GM23338 (cell line): Measurements from ENCODE around the gene DAZL. TPM values are rescaled to one million over a fixed set of nuclear protein-coding genes. Genes with fewer than 3 reads are reported as not detected.
A peak's percentile ranks its signal among the peaks of the same experiment; 100 is the strongest.

Source experiments
- ATAC-seq: fragments of 200-7000 bp; cut with Tn5 transposase; 3 replicates; pipeline ENCODE4 v1.9.1; 2020
- DNase-seq: peaks from one replicate; pipeline ENCODE4 v3.0.0-alpha.2; 2015; ENCODE audit warnings: low spot score
- H2AFZ ChIP-seq: fragments of 200-600 bp; sonication (generic); 2 replicates; pipeline ENCODE4 v1.8.0; 2016; ENCODE audit warnings: antibody characterized with exemption, mild to moderate bottlenecking, moderate library complexity
- H3F3A ChIP-seq: fragments of 200-600 bp; sonication (generic); replicated peaks from 2 replicates; pipeline ENCODE4 v1.8.0; 2017; ENCODE audit warnings: antibody characterized with exemption, mixed run types, low read depth
- H3K27ac ChIP-seq: fragments of 200-600 bp; sonication (generic); 2 replicates; pipeline ENCODE4 v1.6.1; 2016; ENCODE audit warnings: low read depth
- H3K27me3 ChIP-seq: fragments of 200-600 bp; sonication (generic); 2 replicates; pipeline ENCODE4 v1.8.0; 2016; ENCODE audit warnings: mild to moderate bottlenecking, mixed run types, moderate library complexity; ENCODE audit not compliant: insufficient read depth
- H3K36me3 ChIP-seq: fragments of 200-600 bp; sonication (generic); 2 replicates; pipeline ENCODE4 v1.8.0; 2016; ENCODE audit warnings: mild to moderate bottlenecking; ENCODE audit not compliant: insufficient read depth
- H3K4me1 ChIP-seq: fragments of 200-600 bp; sonication (generic); 2 replicates; pipeline ENCODE4 v1.8.0; 2016; ENCODE audit warnings: mild to moderate bottlenecking, moderate library complexity; ENCODE audit not compliant: insufficient read depth
- H3K4me2 ChIP-seq: fragments of 200-600 bp; sonication (generic); 2 replicates; pipeline ENCODE4 v1.7.1; 2017; ENCODE audit warnings: mixed run types
- H3K4me3 ChIP-seq: fragments of 200-600 bp; sonication (generic); 2 replicates; pipeline ENCODE4 v1.6.1; 2016; ENCODE audit warnings: mixed run types
- H3K79me2 ChIP-seq: fragments of 200-600 bp; sonication (generic); replicated peaks from 2 replicates; pipeline ENCODE4 v1.8.0; 2017; ENCODE audit warnings: mild to moderate bottlenecking; ENCODE audit not compliant: insufficient read depth
- H3K9me2 ChIP-seq: fragments of 200-600 bp; sonication (generic); 2 replicates; pipeline ENCODE4 v1.8.0; 2017; ENCODE audit not compliant: insufficient read depth
- H4K20me1 ChIP-seq: fragments of 200-600 bp; sonication (generic); replicated peaks from 2 replicates; pipeline ENCODE4 v1.8.0; 2017; ENCODE audit warnings: mild to moderate bottlenecking; ENCODE audit not compliant: insufficient read depth
- H3K27ac Mint-ChIP-seq: 2 replicates; pipeline ENCODE4 v1.8.0; 2020; ENCODE audit warnings: inconsistent platforms, mild to moderate bottlenecking, moderate library complexity, mixed read lengths
- H3K27me3 Mint-ChIP-seq: 3 replicates; pipeline ENCODE4 v1.8.0; 2022; ENCODE audit warnings: low read depth, mild to moderate bottlenecking, moderate library complexity, mixed read lengths, inconsistent platforms; ENCODE audit not compliant: insufficient read depth, poor library complexity
- H3K36me3 Mint-ChIP-seq: 3 replicates; pipeline ENCODE4 v1.8.0; 2021; ENCODE audit warnings: low read depth, mild to moderate bottlenecking, inconsistent platforms, moderate library complexity, mixed read lengths
- H3K4me1 Mint-ChIP-seq: 3 replicates; pipeline ENCODE4 v1.8.0; 2020; ENCODE audit warnings: mild to moderate bottlenecking, inconsistent platforms, mixed read lengths
- H3K4me3 Mint-ChIP-seq: 3 replicates; pipeline ENCODE4 v1.8.0; 2021; ENCODE audit warnings: moderate library complexity, mild to moderate bottlenecking, inconsistent platforms, mixed read lengths
- H3K9me3 Mint-ChIP-seq: 3 replicates; pipeline ENCODE4 v1.8.0; 2020; ENCODE audit warnings: moderate library complexity, mild to moderate bottlenecking, inconsistent platforms, mixed read lengths
- CTCF ChIP-seq, 2 experiments: fragments of 200-600 bp in 1 of 2; sonication (generic) in 1 of 2; conservative IDR thresholded peaks; 2 replicates each; pipeline versions ENCODE4 v1.5.1 to v1.6.1; 2016 to 2017; ENCODE audit warnings: antibody characterized with exemption in 2 of 2, low read depth in 2 of 2, mild to moderate bottlenecking in 2 of 2, moderate library complexity in 1 of 2
- EZH2phosphoT487 ChIP-seq: fragments of 200-600 bp; sonication (generic); IDR thresholded peaks from one replicate; pipeline ENCODE4 v1.8.1; 2018; ENCODE audit warnings: antibody characterized with exemption; ENCODE audit not compliant: unreplicated experiment
- JUNB ChIP-seq: IDR thresholded peaks from one replicate; pipeline ENCODE4 v1.6.1; 2016; ENCODE audit warnings: antibody characterized with exemption; ENCODE audit not compliant: unreplicated experiment
- NANOG ChIP-seq: IDR thresholded peaks from 2 replicates; pipeline ENCODE4 v1.6.1; 2016; ENCODE audit warnings: antibody characterized with exemption, borderline replicate concordance
- POLR2AphosphoS5 ChIP-seq: IDR thresholded peaks from 2 replicates; pipeline ENCODE4 v1.6.1; 2016; ENCODE audit warnings: antibody characterized with exemption, low read depth
- ZNF114 ChIP-seq: fragments of 250-450 bp; sonication (Bioruptor Pico); IDR thresholded peaks from 2 replicates; pipeline ENCODE4 v1.5.0; 2020; ENCODE audit warnings: mild to moderate bottlenecking, moderate library complexity
- ZNF331 ChIP-seq: fragments of 250-450 bp; sonication (Bioruptor Pico); IDR thresholded peaks from 2 replicates; pipeline ENCODE4 v1.5.0; 2020; ENCODE audit warnings: low read depth, mild to moderate bottlenecking, moderate library complexity
- ZNF462 ChIP-seq: fragments of 250-450 bp; sonication (Bioruptor Pico); IDR thresholded peaks from 2 replicates; pipeline ENCODE4 v1.5.0; 2020; ENCODE audit warnings: mild to moderate bottlenecking, moderate library complexity
- polyA plus RNA-seq: library from polyadenylated mRNA; unstranded; fragments of >200 nt; fragmentation: Nextera tagmentation; extraction: Ambion mirVana; gene quantifications from 2 replicates; pipeline ENCODE4 v1.2.1, GENCODE V29; 2016
- total RNA-seq: library from RNA; depleted of rRNA; stranded (reverse); fragments of >200 nt; shearing (Covaris generic); gene quantifications from 2 replicates; pipeline ENCODE4 v1.2.3, GENCODE V29; 2014

DAZL gene
- total and polyA plus RNA-seq, 2 experiments from 2014 or later = 3.2 to 5.3 TPM

GRCh38 chr3:16587047-16587680 lies 18.1 kb downstream of the DAZL start:
- no peak for DNase-seq

DNA sequence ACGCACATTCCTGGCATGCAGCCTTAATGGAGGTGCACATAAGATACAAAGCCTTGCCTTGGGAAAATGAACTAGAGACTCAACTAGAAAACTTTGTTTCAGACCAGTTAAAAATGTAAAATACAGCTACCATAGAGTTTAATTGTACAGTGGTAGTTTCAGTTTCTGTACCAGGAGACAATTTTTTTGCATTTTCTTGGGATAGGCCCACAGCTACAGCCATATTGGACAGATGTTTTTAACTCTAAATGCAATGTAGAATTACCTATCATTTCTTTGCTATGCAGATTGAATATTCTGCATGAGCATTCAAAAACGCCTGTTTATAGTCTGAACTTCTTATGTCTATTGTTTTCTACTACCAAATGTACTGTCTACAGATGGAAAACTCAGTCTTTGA lies 20.3 kb downstream of the DAZL start:
- H3K27me3 Mint-ChIP-seq = no peaks in the 10 kb centered on the region
- H3K79me2 ChIP-seq = no peaks in the 10 kb centered on the region
- no peak for TF ChIP-seq NANOG
- no peak for TF ChIP-seq ZNF331
- TF ChIP-seq ZNF462 (CRISPR knock-in tag) = no peak
- no peak for TF ChIP-seq EZH2phosphoT487
- no peak for TF ChIP-seq POLR2AphosphoS5
- TF ChIP-seq CTCF (conservative IDR thresholded peaks at IDR 0.05; ENCODE audit: low read depth in 2 of 2) = no peak
- no peak for TF ChIP-seq ZNF114

More at GRCh38 chr3:16587047-16587680, 18.1 kb downstream of the DAZL start:
- Histone ChIP-seq H3K9me2 (no peaks in the 10 kb centered on the region), H2AFZ (no peak overlapping the region), H3K4me2 (no peak overlapping the region), H3K27me3 (no peaks in the 10 kb centered on the region), H3K36me3 (no peaks in the 10 kb centered on the region), H3K79me2 (no peaks in the 10 kb centered on the region), H3K4me1 (no peaks in the 10 kb centered on the region), H3F3A (no peaks in the 10 kb centered on the region), H3K27ac (no peak overlapping the region), H4K20me1 (no peaks in the 10 kb centered on the region), H3K4me3 (no peak overlapping the region)
- Mint-ChIP-seq H3K27ac (no peak overlapping the region), H3K9me3 (no peaks in the 10 kb centered on the region), H3K27me3 (no peaks in the 10 kb centered on the region), H3K36me3 (no peaks in the 10 kb centered on the region), H3K4me3 (no peak overlapping the region), H3K4me1 (no peaks in the 10 kb centered on the region)
- TF ChIP-seq POLR2AphosphoS5 = no peak
- TF ChIP-seq JUNB = no peak
- TF ChIP-seq CTCF (conservative IDR thresholded peaks at IDR 0.05; ENCODE audit: low read depth in 2 of 2) = peak in 1 of 2 experiments; percentile 45; a peak in 3 of 4 replicates
- TF ChIP-seq ZNF331 = no peak
- no peak for ATAC-seq

More for the DNA sequence above, 20.3 kb downstream of the DAZL start:
- DNase-seq (no peak), ATAC-seq (no peak)
- Histone ChIP-seq H4K20me1 (no peaks in the 10 kb centered on the region), H3K4me3 (no peak overlapping the region), H3K9me2 (no peaks in the 10 kb centered on the region), H2AFZ (no peak overlapping the region), H3K27me3 (no peaks in the 10 kb centered on the region), H3K4me1 (no peaks in the 10 kb centered on the region), H3F3A (no peaks in the 10 kb centered on the region), H3K27ac (no peak overlapping the region), H3K4me2 (no peak overlapping the region), H3K36me3 (no peaks in the 10 kb centered on the region)
- Mint-ChIP-seq H3K4me1 (no peaks in the 10 kb centered on the region), H3K4me3 (no peak overlapping the region), H3K9me3 (no peaks in the 10 kb centered on the region), H3K27ac (no peak overlapping the region), H3K36me3 (no peaks in the 10 kb centered on the region)
